ENCODE results near the gene FER. TPM values are rescaled to one million over a fixed set of nuclear protein-coding genes. Genes with fewer than 3 reads are reported as not detected.

Gene FER
- total and polyA plus RNA-seq, 2 of the 13 experiments (the other 11 are each of a cell fraction or from before 2014, with no cell fraction given), result 7.9 to 29.0 TPM

- FAIRE-seq, result no peak
- H3K27ac ChIP-seq (ENCODE audit: extremely low read length, insufficient read depth, low read length), result no peak overlapping the region
- no peak for DNase-seq (ENCODE audit: low spot score)
- no peaks in the 10 kb centered on the region for H3K4me1 ChIP-seq (ENCODE audit: insufficient read depth, low read length)
- TF ChIP-seq WIZ (CRISPR knock-in tag; IDR thresholded peaks at IDR 0.05) (no peak), ONECUT2 (CRISPR knock-in tag; IDR thresholded peaks at IDR 0.05) (no peak), LCORL (IDR thresholded peaks at IDR 0.05) (no peak), LCORL (CRISPR knock-in tag; IDR thresholded peaks at IDR 0.05) (no peak), ZNF562 (CRISPR knock-in tag; IDR thresholded peaks at IDR 0.05; ENCODE audit: borderline replicate concordance) (no peak)
- no TSS peak for BruUV-seq (replicated peaks)
- no peaks in the 10 kb centered on the region for H3K9me3 ChIP-seq (ENCODE audit: low read length)
- no peaks in the 10 kb centered on the region for H3K79me2 ChIP-seq (ENCODE audit: insufficient read depth, low read length)
- 84% methylated on average over 5 of the region's 5 CpGs for WGBS (ENCODE audit: low lambda C conversion rate)
- in situ Hi-C loops (cut with HindIII; ENCODE audit: extremely low pct_ligation_motif_present, low pct_unique_long_range_greater_than_20kb), result no loop called here
- H3K4me3 ChIP-seq (replicated peaks in 1 of 3; ENCODE audit: insufficient read depth in 1 of 3, low read depth in 2 of 3, low read length in 3 of 3), result no peak overlapping the region
- H2AFZ ChIP-seq (ENCODE audit: low read length), result no peak overlapping the region
- no peak overlapping the region for H3K9ac ChIP-seq (ENCODE audit: insufficient read depth, low read depth, low read length)
- H3K4me2 ChIP-seq (ENCODE audit: low read depth, low read length), result no peak overlapping the region
- ATAC-seq, result no peak
- CTCF ChIA-PET (ENCODE audit: low intra/inter-chr PET ratio, low total read pairs), result no interaction called here
- H3K27me3 ChIP-seq (ENCODE audit: control insufficient read depth in 1 of 2, insufficient read depth in 2 of 2, low read length in 2 of 2), result no peaks in the 10 kb centered on the region
- H3K36me3 ChIP-seq (replicated peaks in 1 of 2; ENCODE audit: control insufficient read depth in 1 of 2, insufficient read depth in 2 of 2, low read length in 2 of 2), result no peaks in the 10 kb centered on the region
- intact Hi-C loops (cut with micrococcal nuclease; ENCODE audit: unreplicated experiment), result no loop called here
- H4K20me1 ChIP-seq (ENCODE audit: insufficient read depth, low read length), result no peaks in the 10 kb centered on the region
- POLR2A ChIA-PET, result no interaction called here
These were observed 71.0 kb downstream of the FER start for GRCh38 chr5:108818613-108819272.

GRCh38 chr5:108820983-108821382 is 73.3 kb downstream of the FER start:
- H3K79me2 ChIP-seq (ENCODE audit: insufficient read depth, low read length), result no peaks in the 10 kb centered on the region
- no TSS peak for BruUV-seq (replicated peaks)
- H3K27ac ChIP-seq (ENCODE audit: extremely low read length, insufficient read depth, low read length), result no peak overlapping the region
- in situ Hi-C loops (cut with HindIII; ENCODE audit: extremely low pct_ligation_motif_present, low pct_unique_long_range_greater_than_20kb), result no loop called here
- ChIA-PET CTCF (ENCODE audit: low intra/inter-chr PET ratio, low total read pairs) (no interaction called here), POLR2A (no interaction called here)
- H2AFZ ChIP-seq (ENCODE audit: low read length), result no peak overlapping the region
- TF ChIP-seq MYPOP (CRISPR knock-in tag; IDR thresholded peaks at IDR 0.05), result no peak
- TF ChIP-seq ZNF510 (CRISPR knock-in tag; IDR thresholded peaks at IDR 0.05; ENCODE audit: low read depth), result no peak
- TF ChIP-seq ZMYM4 (CRISPR knock-in tag; IDR thresholded peaks at IDR 0.05), result no peak
- TF ChIP-seq ATF1 (CRISPR knock-in tag; IDR thresholded peaks at IDR 0.05), result no peak
- TF ChIP-seq ZNF770 (CRISPR knock-in tag; IDR thresholded peaks at IDR 0.05), result no peak
- TF ChIP-seq SALL1 (CRISPR knock-in tag; IDR thresholded peaks at IDR 0.05), result no peak
- TF ChIP-seq ZNF841 (CRISPR knock-in tag; IDR thresholded peaks at IDR 0.05; ENCODE audit: borderline replicate concordance), result no peak
- TF ChIP-seq CEBPG (CRISPR knock-in tag; IDR thresholded peaks at IDR 0.05), result no peak
- no peaks in the 10 kb centered on the region for H3K27me3 ChIP-seq (ENCODE audit: control insufficient read depth in 1 of 2, insufficient read depth in 2 of 2, low read length in 2 of 2)
- 87% methylated on average over 3 of the region's 3 CpGs for WGBS (ENCODE audit: low lambda C conversion rate)
- H3K9ac ChIP-seq (ENCODE audit: insufficient read depth, low read depth, low read length), result no peak overlapping the region
- H3K4me1 ChIP-seq (ENCODE audit: insufficient read depth, low read length), result no peaks in the 10 kb centered on the region
- H4K20me1 ChIP-seq (ENCODE audit: insufficient read depth, low read length), result no peaks in the 10 kb centered on the region
- intact Hi-C loops (cut with micrococcal nuclease; ENCODE audit: unreplicated experiment), result no loop called here
- H3K9me3 ChIP-seq (ENCODE audit: low read length), result no peaks in the 10 kb centered on the region
- no peak overlapping the region for H3K4me3 ChIP-seq (replicated peaks in 1 of 3; ENCODE audit: insufficient read depth in 1 of 3, low read depth in 2 of 3, low read length in 3 of 3)
- DNase-seq (ENCODE audit: low spot score) (no peak), FAIRE-seq (no peak), ATAC-seq (no peak)
- no peaks in the 10 kb centered on the region for H3K36me3 ChIP-seq (replicated peaks in 1 of 2; ENCODE audit: control insufficient read depth in 1 of 2, insufficient read depth in 2 of 2, low read length in 2 of 2)
- no peak overlapping the region for H3K4me2 ChIP-seq (ENCODE audit: low read depth, low read length)

Data from HepG2 (cell line).